GM19328 (cell line): ENCODE results near the gene CLCF1.

Experiments
- ATAC-seq: cut with Tn5 transposase; IDR thresholded peaks from one replicate; pipeline ENCODE4 v1.9.1; 2021; ENCODE audit warnings: mild to moderate bottlenecking, moderate library complexity; ENCODE audit not compliant: unreplicated experiment

The CLCF1 gene

DNA sequence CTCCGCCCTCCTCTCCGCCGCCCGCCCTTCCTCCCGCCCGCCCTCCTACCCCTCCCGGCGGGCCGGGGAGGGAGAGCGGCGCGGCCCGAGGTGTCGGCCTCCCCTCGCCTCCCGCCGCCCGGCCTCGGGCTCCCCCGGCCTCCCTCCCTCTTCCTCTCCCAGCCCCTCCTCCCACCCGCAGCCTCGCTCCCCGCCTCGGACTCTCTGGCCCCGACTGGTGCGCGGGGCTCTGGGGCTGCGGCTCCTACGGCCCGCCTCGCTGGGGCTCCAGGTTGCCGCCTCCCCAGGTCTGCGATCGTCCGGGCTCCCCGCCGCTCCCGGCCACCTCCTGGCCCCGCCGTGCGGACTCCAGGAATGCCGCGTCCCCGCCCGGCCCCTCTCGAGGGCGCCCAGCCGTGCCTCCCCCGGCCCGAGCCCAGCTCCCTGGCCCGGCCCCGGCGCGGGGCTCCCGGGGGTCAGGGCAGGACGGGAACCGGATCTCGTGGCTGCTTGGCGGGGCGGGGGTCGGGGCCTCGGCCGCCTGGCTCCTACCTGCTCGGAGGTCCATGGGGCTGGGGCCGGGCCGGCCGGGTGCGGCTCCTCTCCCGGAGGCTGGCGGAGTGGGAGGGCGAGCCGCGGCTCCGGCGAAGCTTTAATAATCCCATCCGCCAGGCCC, at the start of gene CLCF1:
CLCF1 (minus strand) TSS at position 606 of the 655 bp plus-strand sequence; CDS start at position 547, 59 bp downstream.
- no peak for ATAC-seq

DNA sequence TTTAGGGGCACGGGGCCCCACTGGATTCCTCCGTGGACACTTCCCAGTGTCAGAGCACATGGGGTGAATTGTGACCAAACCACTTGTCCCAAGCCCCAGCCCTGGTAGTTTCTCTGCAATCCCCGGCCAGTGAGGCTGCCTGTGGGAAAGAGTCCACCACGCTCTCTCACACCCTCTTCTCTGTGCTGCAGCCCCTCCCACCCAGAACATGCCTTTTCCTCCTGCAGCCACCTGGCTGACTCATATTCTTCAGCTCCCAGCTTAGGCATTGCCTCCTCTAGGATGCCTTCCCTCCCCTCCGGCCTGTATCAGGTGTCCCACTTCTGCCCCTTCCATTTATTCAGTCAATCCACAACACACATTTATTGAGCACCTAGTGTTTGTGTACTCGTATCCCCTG, 49.5 kb upstream of the CLCF1 start:
- ATAC-seq = no peak

- ATAC-seq = no peak
Observed at GRCh38 chr11:67421430-67422031, 48.1 kb upstream of the CLCF1 start.

DNA sequence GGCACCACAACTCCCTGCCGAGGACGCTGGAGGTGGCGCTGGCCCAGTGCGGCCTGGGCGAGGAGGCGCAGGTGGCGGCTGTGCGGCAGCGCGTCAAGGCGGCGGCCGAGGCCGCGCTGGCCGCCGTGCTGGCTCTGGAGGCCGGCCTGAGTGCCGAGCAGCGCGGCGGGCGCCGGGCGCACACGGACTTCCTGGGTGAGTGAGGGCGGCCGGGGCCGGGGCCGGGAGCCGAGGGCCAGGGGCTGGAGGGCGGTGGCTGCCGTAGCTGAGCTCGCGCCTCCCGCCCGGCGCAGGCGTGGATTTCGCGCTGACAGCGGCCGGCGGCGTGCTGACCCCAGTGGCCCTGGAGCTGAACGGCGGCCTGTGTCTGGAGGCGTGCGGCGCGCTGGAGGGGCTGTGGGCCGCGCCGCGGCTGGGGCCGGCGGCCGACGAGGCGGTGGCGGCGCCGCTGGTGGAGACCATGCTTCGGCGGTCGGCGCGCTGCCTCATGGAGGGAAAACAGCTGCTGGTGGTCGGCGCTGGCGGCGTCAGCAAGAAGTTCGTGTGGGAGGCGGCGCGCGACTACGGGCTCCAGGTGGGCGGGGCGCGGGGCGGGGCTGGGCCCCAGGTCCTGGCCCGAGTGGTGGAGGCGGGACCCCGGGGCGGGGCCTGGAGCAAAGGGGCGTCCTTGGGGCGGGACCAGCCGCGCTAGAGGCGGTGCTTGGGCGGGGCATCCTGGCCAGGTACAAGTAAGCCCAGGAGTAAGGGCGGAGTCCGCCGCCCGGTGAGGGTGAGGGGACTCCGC, 47.4 kb upstream of the CLCF1 start:
- peak; percentile 87 for ATAC-seq

- no peak for ATAC-seq
Observed at GRCh38 chr11:67420147-67420645, 46.8 kb upstream of the CLCF1 start.

GRCh38 chr11:67419325-67420049, 46.1 kb upstream of the CLCF1 start:
- no peak for ATAC-seq

DNA sequence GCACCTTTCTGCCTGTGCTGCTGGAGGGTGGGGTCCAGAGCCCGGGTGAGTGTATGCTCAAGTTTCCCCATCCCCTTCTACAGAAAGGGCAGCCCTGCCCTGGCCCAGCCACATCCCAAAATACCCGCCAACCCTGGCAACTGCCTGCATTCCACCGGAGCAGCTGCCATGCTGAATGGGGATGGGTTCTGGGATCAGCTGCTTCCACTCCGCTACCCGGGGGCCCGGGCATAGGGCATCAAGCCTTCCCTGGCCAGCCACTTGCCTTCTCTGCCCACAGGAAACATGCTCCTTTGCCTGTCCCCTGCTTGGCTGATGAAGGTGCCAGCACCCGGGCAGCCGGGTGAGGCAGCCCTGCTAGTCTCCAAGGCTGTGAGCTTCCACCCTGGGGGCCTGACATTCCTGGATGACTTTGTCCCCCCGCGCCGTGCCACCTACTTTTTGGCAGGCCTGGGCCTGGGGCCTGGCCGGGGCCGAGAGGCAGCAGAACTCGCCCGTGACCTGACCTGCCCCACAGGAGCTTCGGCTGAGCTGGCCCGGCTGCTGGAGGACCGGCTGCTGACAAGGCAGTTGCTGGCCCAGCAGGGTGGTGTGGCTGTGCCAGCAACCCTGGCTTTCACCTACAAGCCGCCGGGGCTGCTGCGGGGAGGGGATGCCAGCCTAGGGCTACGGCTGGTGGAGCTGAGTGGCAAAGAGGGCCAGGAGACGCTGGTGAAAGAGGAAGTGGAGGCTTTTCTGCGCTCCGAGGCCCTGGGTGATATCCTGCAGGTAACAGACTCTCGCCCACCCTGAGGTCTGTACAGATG, 45.3 kb upstream of the CLCF1 start:
- ATAC-seq = no peak

DNA sequence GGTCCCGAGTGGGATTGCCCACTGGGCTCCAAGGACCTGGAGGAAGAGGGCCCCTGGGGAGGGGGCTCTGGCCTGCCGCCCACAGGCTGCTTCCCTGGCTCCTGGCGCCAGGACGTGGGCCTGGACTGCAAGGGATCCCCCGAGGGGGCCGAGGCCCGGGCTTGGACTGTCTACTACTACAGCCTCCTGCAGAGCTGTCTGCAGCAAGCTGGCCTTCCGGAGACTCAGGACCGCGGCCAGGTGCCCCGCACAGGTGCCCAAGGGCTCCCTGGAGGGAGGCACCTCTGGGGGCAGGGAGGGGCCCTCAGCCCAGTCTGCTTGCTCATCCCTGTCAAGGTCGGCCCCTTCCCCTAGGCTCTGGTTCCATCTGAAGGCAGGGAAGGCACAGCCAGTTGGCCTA, 44.0 kb upstream of the CLCF1 start:
- no peak for ATAC-seq

DNA sequence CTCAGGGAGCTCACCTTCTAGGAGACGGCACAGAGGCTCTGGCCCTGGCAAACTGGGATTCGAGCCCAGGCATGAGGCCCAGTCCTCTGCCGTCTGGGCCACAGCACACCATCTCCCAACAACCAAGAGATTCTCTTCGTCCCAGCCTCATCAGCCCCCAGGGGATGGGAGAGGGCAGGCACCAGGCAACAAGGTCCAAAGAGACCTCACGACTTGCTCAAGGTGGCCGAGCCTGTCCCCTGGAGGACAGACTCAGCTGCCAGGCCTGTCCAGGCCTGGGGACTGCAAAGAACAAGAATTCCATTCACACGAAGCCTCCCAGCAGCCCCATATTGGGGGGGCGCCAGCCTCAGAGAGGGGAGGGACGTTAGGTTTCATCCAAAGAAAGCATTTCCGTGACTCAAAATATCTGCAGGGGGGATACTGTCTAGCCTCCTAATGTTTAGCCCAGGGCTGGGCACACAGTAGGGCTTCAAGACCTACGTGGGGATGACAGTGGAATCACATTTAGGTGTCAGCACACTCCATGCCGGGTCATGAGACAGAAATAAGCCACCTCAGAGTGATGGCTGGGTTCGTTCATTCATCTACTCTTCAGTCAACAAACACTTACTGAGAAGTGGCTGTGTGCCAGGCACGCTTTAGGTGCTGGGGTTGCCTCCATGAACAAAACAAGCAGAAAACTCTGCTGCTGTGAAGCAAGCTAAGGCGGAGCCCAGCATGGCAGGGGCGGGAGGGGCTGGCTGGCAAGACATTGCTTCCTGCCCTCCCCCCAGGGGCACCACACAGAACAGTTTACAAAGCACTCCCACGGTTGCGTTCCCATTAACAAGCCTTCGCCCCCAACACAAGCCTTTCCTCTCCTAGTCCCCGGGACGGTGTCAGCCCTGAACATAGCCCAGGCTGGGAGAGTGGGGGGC, 43.3 kb upstream of the CLCF1 start:
- no peak for ATAC-seq

DNA sequence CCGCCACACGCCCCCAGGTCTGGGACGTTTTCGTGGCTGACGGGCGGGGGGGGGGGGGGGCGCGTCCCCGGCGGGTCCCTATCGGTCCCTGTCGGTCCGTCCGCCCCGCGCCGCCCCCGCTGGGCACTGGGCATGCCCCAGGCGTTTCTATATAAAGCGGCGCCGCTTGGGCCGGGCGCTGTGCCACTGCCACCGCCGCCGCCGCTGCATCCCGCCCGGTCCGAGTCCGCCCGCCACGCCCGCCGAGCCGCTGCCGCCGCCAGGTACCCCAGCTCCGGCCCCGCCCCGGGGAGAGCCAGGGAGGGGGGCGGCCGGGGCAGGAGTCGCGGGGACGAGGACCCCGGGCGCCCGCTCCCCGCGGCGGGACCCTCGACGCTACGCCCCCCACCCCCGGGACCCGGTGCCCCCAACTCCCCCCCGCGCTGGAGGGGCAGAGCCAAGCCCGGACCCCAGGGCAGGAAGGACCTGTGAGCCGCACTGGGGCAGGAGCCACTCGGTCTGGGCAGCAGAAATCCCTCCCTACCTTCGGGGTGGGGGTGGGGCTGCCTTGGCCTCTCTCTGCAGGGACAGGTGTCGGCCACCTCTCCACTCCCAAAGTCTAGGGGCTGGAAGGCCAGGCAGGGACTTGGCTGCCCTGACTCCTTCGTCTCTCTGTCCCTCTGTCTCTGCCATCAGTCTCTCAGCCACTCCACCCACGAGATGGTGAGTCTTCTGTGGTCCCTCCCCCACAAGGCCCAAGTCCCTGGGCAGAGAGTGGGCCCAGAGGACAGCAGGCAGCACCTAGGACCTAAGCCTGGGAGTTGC, 42.3 kb upstream of the CLCF1 start, which contains the start of gene CARNS1:
CARNS1 (plus strand) TSS at position 178 of the 804 bp plus-strand sequence; CDS start at position 700, 522 bp downstream.
- ATAC-seq = no peak

- ATAC-seq = no peak
Observed at GRCh38 chr11:67413266-67413849, 40.0 kb upstream of the CLCF1 start.

DNA sequence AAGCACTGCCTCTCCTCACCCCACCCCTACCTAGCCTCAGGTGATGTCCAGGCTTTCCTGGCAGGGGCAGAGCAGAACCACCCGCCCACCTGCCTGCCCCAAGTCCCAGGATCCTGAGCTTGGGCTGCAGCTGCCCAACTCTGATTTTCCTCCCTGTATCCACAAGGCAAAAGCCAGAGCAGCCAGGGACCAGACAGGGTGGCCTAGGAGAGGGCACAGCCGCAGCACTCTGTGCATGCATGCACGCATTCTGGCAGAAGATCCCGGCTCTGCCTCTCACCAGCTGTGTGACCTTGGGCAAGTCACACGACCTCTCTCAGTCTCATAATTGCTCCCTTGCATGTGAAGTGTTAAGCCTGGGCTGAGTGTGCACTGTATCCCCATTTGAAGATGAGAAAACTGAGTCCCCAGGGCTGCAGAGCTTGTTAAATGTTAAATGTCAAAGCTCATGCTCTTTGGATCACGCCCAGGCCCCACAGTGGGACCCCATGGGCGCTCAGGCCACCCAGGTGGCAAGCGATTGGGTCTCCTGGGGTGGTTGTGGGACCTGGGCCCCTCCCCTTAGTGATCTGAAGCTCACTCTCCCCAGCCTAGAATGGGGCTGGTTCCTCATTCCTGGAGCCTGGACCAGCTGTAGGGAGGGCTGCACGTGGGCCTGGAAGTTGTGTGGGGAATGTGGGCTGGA, 39.2 kb upstream of the CLCF1 start:
- ATAC-seq = no peak

DNA sequence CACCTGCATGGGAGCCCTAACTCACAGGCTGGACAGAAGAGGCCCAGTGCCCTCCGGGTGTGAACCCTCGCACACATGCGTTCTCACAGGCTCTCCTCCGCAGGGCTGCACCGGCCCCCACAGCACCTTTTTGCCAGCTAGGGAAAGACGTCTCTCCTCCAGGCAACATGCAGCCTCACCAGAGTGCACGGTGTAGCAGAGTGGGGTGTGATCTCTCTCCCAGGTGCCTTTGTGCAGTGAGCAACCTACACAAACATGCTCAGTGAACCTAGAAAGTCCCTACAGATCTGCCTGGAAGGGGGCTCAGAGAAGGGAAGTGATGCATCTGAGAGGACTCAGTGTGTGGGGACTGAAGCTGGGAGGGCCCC, 38.4 kb upstream of the CLCF1 start:
- ATAC-seq = no peak

GRCh38 chr11:67410984-67411784, 37.8 kb upstream of the CLCF1 start:
- no peak for ATAC-seq

DNA sequence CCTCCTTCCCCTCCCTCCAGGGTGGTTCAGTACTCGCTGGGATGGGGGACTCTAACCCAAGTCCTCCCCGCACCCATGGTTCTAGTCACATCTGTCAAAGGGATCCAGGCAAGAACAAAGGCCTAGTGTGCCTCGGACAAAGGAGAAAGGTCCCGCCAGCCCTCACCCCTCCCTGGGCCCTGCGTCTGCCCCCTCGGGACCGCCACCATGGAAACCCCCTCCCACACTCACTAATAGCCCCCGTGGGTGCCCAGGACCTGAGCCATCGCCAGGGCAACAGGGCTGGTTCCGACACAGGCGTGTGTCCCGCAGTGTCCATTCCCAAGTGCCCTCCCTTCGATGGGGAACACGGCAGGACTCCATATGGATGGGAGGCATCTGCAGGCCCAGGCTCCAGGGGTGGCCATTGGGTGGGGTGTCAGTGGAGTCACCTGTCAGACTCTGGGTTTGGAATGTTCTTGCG, 37.0 kb upstream of the CLCF1 start:
- ATAC-seq = no peak

- no peak for ATAC-seq
Observed at GRCh38 chr11:67409781-67410368, 36.5 kb upstream of the CLCF1 start.
